CD14-positive monocyte (primary cell): ENCODE data around the gene HTR6. TPM values are rescaled to one million over a fixed set of nuclear protein-coding genes. Genes with fewer than 3 reads are reported as not detected.

Experiments used
- DNase-seq, 3 donors: peaks; one replicate each; pipeline ENCODE4 v3.0.0-alpha.2; 2011 to 2022
- H2AFZ ChIP-seq: 2 replicates; pipeline ENCODE4 v1.6.0; 2012; ENCODE audit warnings: mild to moderate bottlenecking, low read depth, low read length, inconsistent platforms; ENCODE audit not compliant: insufficient read depth, poor library complexity, severe bottlenecking
- H3K27ac ChIP-seq, 2 donors: 1 replicate in 1 of 2; 2 replicates in 1 of 2; pipeline ENCODE4 v1.5.1; 2012 to 2013; ENCODE audit warnings: low read length in 2 of 2, control low read depth in 1 of 2, inconsistent platforms in 1 of 2, low read depth in 1 of 2, mild to moderate bottlenecking in 1 of 2
- H3K27me3 ChIP-seq, 2 donors: one replicate each; pipeline versions ENCODE4 v1.6.0 to v1.6.1; 2011 to 2013; ENCODE audit warnings: low read length in 2 of 2; ENCODE audit not compliant: control insufficient read depth in 2 of 2, insufficient read depth in 2 of 2
- H3K36me3 ChIP-seq, 2 donors: replicated peaks in 1 of 2; 1 replicate in 1 of 2; 2 replicates in 1 of 2; pipeline versions ENCODE4 v1.5.1 to v1.6.1; 2012 to 2013; ENCODE audit warnings: low read length in 2 of 2, control low read depth in 1 of 2, inconsistent platforms in 1 of 2, mild to moderate bottlenecking in 1 of 2; ENCODE audit not compliant: insufficient read depth in 2 of 2, control insufficient read depth in 1 of 2
- H3K4me1 ChIP-seq, 2 donors: 1 replicate in 1 of 2; 2 replicates in 1 of 2; pipeline versions ENCODE4 v1.5.1 to v1.6.1; 2012 to 2013; ENCODE audit warnings: low read length in 2 of 2, control low read depth in 1 of 2, inconsistent platforms in 1 of 2, mild to moderate bottlenecking in 1 of 2, moderate library complexity in 1 of 2; ENCODE audit not compliant: insufficient read depth in 2 of 2, control insufficient read depth in 1 of 2
- H3K4me2 ChIP-seq: replicated peaks from 2 replicates; pipeline ENCODE3; 2012; ENCODE audit warnings: low read length, moderate library complexity, mild to moderate bottlenecking; ENCODE audit not compliant: poor library complexity, severe bottlenecking; ENCODE audit errors: extremely low read depth
- H3K4me3 ChIP-seq, 3 experiments: fragments of 200-600 bp in 1 of 3; sonication (generic) in 1 of 3; replicated peaks in 1 of 3; 1 replicate in 2 of 3; 2 replicates in 1 of 3; pipeline ENCODE4 v1.5.1; 2011 to 2013; ENCODE audit warnings: low read length in 3 of 3, mild to moderate bottlenecking in 3 of 3, control low read depth in 2 of 3, low read depth in 2 of 3, inconsistent platforms in 1 of 3, moderate library complexity in 1 of 3
- H3K79me2 ChIP-seq: 2 replicates; pipeline ENCODE4 v1.6.0; 2012; ENCODE audit warnings: mild to moderate bottlenecking, control low read depth, inconsistent platforms, low read length, moderate library complexity; ENCODE audit not compliant: insufficient read depth
- H3K9ac ChIP-seq: 2 replicates; pipeline ENCODE4 v1.6.0; 2017; ENCODE audit warnings: low read length, mild to moderate bottlenecking; ENCODE audit not compliant: insufficient read depth, poor library complexity, severe bottlenecking
- H3K9me3 ChIP-seq, 2 donors: replicated peaks in 1 of 2; 1 replicate in 1 of 2; 2 replicates in 1 of 2; pipeline versions ENCODE4 v1.5.1 to v1.6.1; 2012 to 2013; ENCODE audit warnings: low read length in 2 of 2, control low read depth in 1 of 2; ENCODE audit not compliant: control insufficient read depth in 1 of 2, insufficient read depth in 1 of 2
- H4K20me1 ChIP-seq: 2 replicates; pipeline ENCODE4 v1.6.0; 2012; ENCODE audit warnings: mild to moderate bottlenecking, low read length, control low read depth, moderate library complexity; ENCODE audit not compliant: insufficient read depth
- H3K27ac Mint-ChIP-seq, 7 donors: one replicate each; pipeline ENCODE4 v1.8.0; 2020; ENCODE audit warnings: mild to moderate bottlenecking in 7 of 7, mixed read lengths in 7 of 7, moderate library complexity in 6 of 7, inconsistent platforms in 2 of 7
- H3K27me3 Mint-ChIP-seq, 3 donors: one replicate each; pipeline ENCODE4 v1.8.0; 2021 to 2022; ENCODE audit warnings: low read depth in 3 of 3, mild to moderate bottlenecking in 3 of 3, mixed read lengths in 3 of 3, moderate library complexity in 3 of 3, inconsistent platforms in 1 of 3
- H3K36me3 Mint-ChIP-seq, 2 donors: one replicate each; pipeline ENCODE4 v1.8.0; 2020; ENCODE audit warnings: mixed read lengths in 2 of 2, inconsistent platforms in 1 of 2, mild to moderate bottlenecking in 1 of 2
- H3K4me1 Mint-ChIP-seq: one replicate; pipeline ENCODE4 v1.8.0; 2020; ENCODE audit warnings: mild to moderate bottlenecking, mixed read lengths
- H3K4me3 Mint-ChIP-seq, 2 donors: one replicate each; pipeline ENCODE4 v1.8.0; 2020; ENCODE audit warnings: mild to moderate bottlenecking in 2 of 2, mixed read lengths in 2 of 2, moderate library complexity in 1 of 2
- H3K9me3 Mint-ChIP-seq, 7 donors: one replicate each; pipeline ENCODE4 v1.8.0; 2020 to 2022; ENCODE audit warnings: mixed read lengths in 7 of 7, mild to moderate bottlenecking in 6 of 7, moderate library complexity in 6 of 7, inconsistent platforms in 2 of 7
- CTCF ChIP-seq: fragments of 200-600 bp; IDR thresholded peaks from one replicate; pipeline ENCODE4 v1.8.0; 2022; ENCODE audit warnings: antibody characterized with exemption, mild to moderate bottlenecking
- WGBS: methylation state at CpG from one replicate; pipeline ENCODE4 v1.1.5; 2013; ENCODE audit warnings: missing lambda C conversion rate; ENCODE audit not compliant: insufficient coverage; 5-methylcytosine and 5-hydroxymethylcytosine counted together
- intact Hi-C, 2 donors: fragments of 100-400 bp; cut with micrococcal nuclease; formaldehyde crosslinking; loops; one replicate each; pipeline versions ENCODE4 v1.15.0 to v1.15.1; 2023
- polyA plus RNA-seq, 3 donors: library from polyadenylated mRNA; depleted of rRNA in 1 of 3; unstranded in 2 of 3; stranded (reverse) in 1 of 3; fragments of 300-500 nt in 2 of 3; fragments of >200 nt in 1 of 3; fragmentation: Illumina TruSeq in 2 of 3; gene quantifications; 1 replicate in 2 of 3; 2 replicates in 1 of 3; pipeline ENCODE4 v1.2.3, GENCODE V29; 2012 to 2021

Gene HTR6
- polyA plus RNA-seq, 3 donors, result not detected

- Histone ChIP-seq H3K4me1 (peaks cover 6 to 14% of the 10 kb centered on the region in 2 donors), H3K9me3 (peaks cover 0 to 9% of the 10 kb centered on the region in 2 donors), H2AFZ (peak overlapping the region; percentile 67), H3K4me2 (peak overlapping the region; percentile 76), H3K36me3 (no peaks in the 10 kb centered on the region), H3K79me2 (no peaks in the 10 kb centered on the region), H3K9ac (peak overlapping the region; percentile 46), H3K27me3 (peaks cover 30 to 73% of the 10 kb centered on the region in 2 donors), H3K4me3 (peak overlapping the region in 2 of 3 experiments; percentile 7 to 66), H3K27ac (no peak overlapping the region), H4K20me1 (no peaks in the 10 kb centered on the region)
- peaks cover 19% of the 10 kb centered on the region for H3K4me1 Mint-ChIP-seq
- peaks cover 2 to 5% of the 10 kb centered on the region in 2 donors for H3K36me3 Mint-ChIP-seq
- no peak for TF ChIP-seq CTCF
- under 1% methylated on average over 70 of the region's 71 CpGs for WGBS
- DNase-seq, result no peak
- intact Hi-C loops, result no loop called here
- peak overlapping the region in 3 of 7 donors; percentile 19 to 73 (median 25) for H3K27ac Mint-ChIP-seq
- peaks cover 62 to 85% (median 62%) of the 10 kb centered on the region in 3 donors for H3K27me3 Mint-ChIP-seq
- H3K4me3 Mint-ChIP-seq, result peak overlapping the region; percentile 85 to 99
- peaks cover 0 to 23% (median 5%) of the 10 kb centered on the region in 7 donors for H3K9me3 Mint-ChIP-seq
These were observed 19.8 kb upstream of the HTR6 start for GRCh38 chr1:19644681-19645410.

GRCh38 chr1:19645411-19646251 is 19.0 kb upstream of the HTR6 start:
- peak overlapping the region in 1 of 2 donors; percentile 99 for H3K4me3 Mint-ChIP-seq
- TF ChIP-seq CTCF, result no peak
- no peaks in the 10 kb centered on the region for H3K36me3 ChIP-seq
- peaks cover 2 to 5% of the 10 kb centered on the region in 2 donors for H3K36me3 Mint-ChIP-seq
- H4K20me1 ChIP-seq, result no peaks in the 10 kb centered on the region
- peaks cover 0 to 23% (median 5%) of the 10 kb centered on the region in 7 donors for H3K9me3 Mint-ChIP-seq
- H3K9ac ChIP-seq, result peak overlapping the region; percentile 46
- H3K4me2 ChIP-seq, result peak overlapping the region; percentile 76
- H3K27ac Mint-ChIP-seq, result no peak overlapping the region
- H3K4me1 ChIP-seq, result peaks cover 6 to 14% of the 10 kb centered on the region in 2 donors
- H3K27me3 ChIP-seq, result peaks cover 30 to 68% of the 10 kb centered on the region in 2 donors
- peaks cover 19% of the 10 kb centered on the region for H3K4me1 Mint-ChIP-seq
- DNase-seq, result no peak
- 30% methylated on average over 18 of the region's 30 CpGs for WGBS
- H3K27me3 Mint-ChIP-seq, result peaks cover 62 to 86% (median 62%) of the 10 kb centered on the region in 3 donors
- no peak overlapping the region for H3K27ac ChIP-seq
- peak overlapping the region in 1 of 3 experiments; percentile 66 for H3K4me3 ChIP-seq
- H3K9me3 ChIP-seq, result peaks cover 0 to 9% of the 10 kb centered on the region in 2 donors
- peak overlapping the region; percentile 67 for H2AFZ ChIP-seq
- H3K79me2 ChIP-seq, result no peaks in the 10 kb centered on the region
- intact Hi-C loops, result no loop called here
